ENCODE measurements around the gene ABHD2. TPM values are rescaled to one million over a fixed set of nuclear protein-coding genes. Genes with fewer than 3 reads are reported as not detected.

The ABHD2 gene
- total RNA-seq, 1 experiment from 2014 or later, result 29.7 TPM

GRCh38 chr15:89087161-89087829, 961 bp upstream of the ABHD2 start:
- Mint-ChIP-seq H3K27me3 (ENCODE audit: low read depth) (no peaks in the 10 kb centered on the region), H3K27ac (no peak overlapping the region), H3K36me3 (no peaks in the 10 kb centered on the region), H3K4me1 (peaks cover 31% of the 10 kb centered on the region), H3K9me3 (no peaks in the 10 kb centered on the region), H3K4me3 (no peak overlapping the region)
- TF ChIP-seq MAX (CRISPR knock-in tag; IDR thresholded peaks at IDR 0.05), result 0 out of 2 replicates have a peak, but pooled peaks have one; percentile 40
- no peak for TF ChIP-seq ZNF423 (CRISPR knock-in tag; IDR thresholded peaks at IDR 0.05)
- CTCF ChIA-PET, result interaction anchor here (0.8 to 4.3 kb wide), 22 partner anchors 8 to 216 kb away, joined by 3 to 37 read pairs (median 7); partner anchors contain the start of gene FANCI
- DNase-seq (ENCODE audit: low spot score), result no peak
- POLR2A ChIA-PET, result interaction anchor here (0.8 to 2.0 kb wide), 8 partner anchors 11 to 192 kb away, joined by 3 to 15 read pairs (median 6); partner anchors contain the start of gene HAPLN3
- peak; percentile 0; the same call in 1 of the 2 replicates for ATAC-seq

GRCh38 chr15:89088605-89089315, 504 bp downstream of the ABHD2 start:
- ChIA-PET CTCF (interaction anchor here (0.6 to 4.3 kb wide), 28 partner anchors 8 to 217 kb away, joined by 3 to 37 read pairs (median 4); no protein-coding TSS in a partner anchor), POLR2A (interaction anchor here (0.7 to 2.0 kb wide), 10 partner anchors 9 to 194 kb away, joined by 3 to 15 read pairs (median 4); partner anchors contain the start of genes FANCI, HAPLN3 and MFGE8)
- Mint-ChIP-seq H3K36me3 (no peaks in the 10 kb centered on the region), H3K9me3 (no peaks in the 10 kb centered on the region), H3K27ac (no peak overlapping the region), H3K4me3 (no peak overlapping the region), H3K4me1 (peaks cover 41% of the 10 kb centered on the region), H3K27me3 (ENCODE audit: low read depth) (no peaks in the 10 kb centered on the region)
- ATAC-seq (peak; percentile 1), DNase-seq (ENCODE audit: low spot score) (no peak)
- TF ChIP-seq GABPB1 (CRISPR knock-in tag; IDR thresholded peaks at IDR 0.05) (no peak), ZNF512 (CRISPR knock-in tag; IDR thresholded peaks at IDR 0.05; ENCODE audit: borderline replicate concordance) (no peak), ARID4B (CRISPR knock-in tag; IDR thresholded peaks at IDR 0.05; ENCODE audit: borderline replicate concordance) (peak; percentile 57; the same call in 1 of the 2 replicates), IRF2 (CRISPR knock-in tag; IDR thresholded peaks at IDR 0.05; ENCODE audit: borderline replicate concordance, low read depth) (no peak), OVOL2 (CRISPR knock-in tag; IDR thresholded peaks at IDR 0.05; ENCODE audit: borderline replicate concordance) (no peak), JUN (CRISPR knock-in tag; IDR thresholded peaks at IDR 0.05) (no peak), TEAD4 (CRISPR knock-in tag; IDR thresholded peaks at IDR 0.05) (0 out of 2 replicates have a peak, but pooled peaks have one; percentile 15), ESRRA (CRISPR knock-in tag; IDR thresholded peaks at IDR 0.05; ENCODE audit: borderline replicate concordance) (no peak), ZNF423 (CRISPR knock-in tag; IDR thresholded peaks at IDR 0.05) (0 out of 2 replicates have a peak, but pooled peaks have one; percentile 20)

GRCh38 chr15:89089316-89090230, 1.3 kb downstream of the ABHD2 start:
- Mint-ChIP-seq H3K27ac (no peak overlapping the region), H3K27me3 (ENCODE audit: low read depth) (no peaks in the 10 kb centered on the region), H3K9me3 (no peaks in the 10 kb centered on the region), H3K4me1 (peaks cover 41% of the 10 kb centered on the region), H3K36me3 (no peaks in the 10 kb centered on the region), H3K4me3 (no peak overlapping the region)
- CTCF ChIA-PET, result interaction anchor here (1.2 to 4.3 kb wide), 8 partner anchors 10 to 195 kb away, joined by 3 to 37 read pairs (median 12); no protein-coding TSS in a partner anchor
- DNase-seq (ENCODE audit: low spot score) (no peak), ATAC-seq (no peak)
- POLR2A ChIA-PET, result interaction anchor here (1.9 to 2.0 kb wide), 2 partner anchors 23 to 25 kb away, joined by 7 to 10 read pairs; no protein-coding TSS in a partner anchor
- no peak for TF ChIP-seq ZNF532 (CRISPR knock-in tag; IDR thresholded peaks at IDR 0.05; ENCODE audit: borderline replicate concordance)
- no peak for TF ChIP-seq ZNF121 (CRISPR knock-in tag; IDR thresholded peaks at IDR 0.05)
- TF ChIP-seq JAZF1 (CRISPR knock-in tag; IDR thresholded peaks at IDR 0.05), result no peak
- no peak for TF ChIP-seq MYBL2 (CRISPR knock-in tag; IDR thresholded peaks at IDR 0.05)
- no peak for TF ChIP-seq ZNF138 (CRISPR knock-in tag; conservative IDR thresholded peaks at IDR 0.05)
